BE2C (cell line): Measurements from ENCODE around the gene ZKSCAN3.
"Not testable (repeated sequence)": the region's sequence is repeated elsewhere in the genome, so short reads cannot be mapped to it uniquely, and the experiment has no call there.

ENCODE experiments used
- DNase-seq: peaks from one replicate; pipeline ENCODE4 v3.0.0-alpha.2; 2020
- H3K27me3 ChIP-seq: fragments of 250-450 bp; sonication (Bioruptor Pico); 2 replicates; pipeline ENCODE4 v1.5.1; 2020; ENCODE audit warnings: mild to moderate bottlenecking
- H3K36me3 ChIP-seq: fragments of 250-450 bp; sonication (Bioruptor Pico); 2 replicates; pipeline ENCODE4 v1.5.1; 2020; ENCODE audit warnings: mild to moderate bottlenecking
- H3K4me1 ChIP-seq: fragments of 250-450 bp; sonication (Bioruptor Pico); 2 replicates; pipeline ENCODE4 v1.5.1; 2020
- H3K4me3 ChIP-seq: 2 replicates; pipeline ENCODE4 v1.5.1; 2011; ENCODE audit warnings: low read depth, low read length
- H3K9me3 ChIP-seq: fragments of 250-450 bp; sonication (Bioruptor Pico); 2 replicates; pipeline ENCODE4 v1.5.1; 2020
- TF ChIP-seq, protein P1 (sequence below): IDR thresholded peaks from 2 replicates; pipeline ENCODE4 v1.5.1; 2012; ENCODE audit warnings: mild to moderate bottlenecking, low read depth, low read length

The ZKSCAN3 gene

DNA sequence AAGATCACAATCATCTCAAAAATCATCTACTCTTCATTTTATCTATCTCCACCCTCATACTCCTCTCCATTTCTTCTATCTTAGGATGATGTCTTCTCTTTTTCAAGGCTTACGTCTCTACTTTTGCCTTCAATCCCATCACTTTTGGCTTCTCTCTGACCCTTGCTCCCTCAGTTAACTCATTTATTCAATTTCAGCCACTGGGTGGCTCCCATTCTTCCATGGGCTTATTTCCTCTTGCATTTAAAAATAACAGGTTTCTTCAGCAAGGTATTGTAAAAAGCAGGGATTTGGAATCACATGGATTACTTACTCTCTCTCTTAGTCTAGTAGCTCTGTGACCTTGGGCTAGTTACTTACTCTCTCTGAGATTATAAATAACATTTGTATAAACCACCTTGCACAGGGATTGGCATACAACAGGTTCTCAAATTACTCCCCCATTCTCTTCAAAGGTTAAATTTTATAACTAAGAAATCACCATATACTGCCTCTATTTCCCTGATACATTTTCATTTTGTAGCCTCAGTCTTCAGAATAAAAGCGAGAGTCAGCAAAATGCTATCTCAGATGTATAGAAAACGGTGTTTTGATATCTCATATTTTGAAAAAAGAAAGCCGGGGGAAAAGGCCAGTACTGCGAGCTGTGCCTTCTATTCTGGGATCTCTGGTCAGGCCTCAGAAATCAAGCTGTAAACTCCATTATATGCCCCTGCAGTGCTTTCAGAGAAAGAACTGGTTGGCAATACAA is 44.3 kb downstream of the ZKSCAN3 start:
- Histone ChIP-seq H3K4me3 (no peak overlapping the region), H3K27me3 (no peaks in the 10 kb centered on the region), H3K9me3 (no peaks in the 10 kb centered on the region), H3K4me1 (no peaks in the 10 kb centered on the region), H3K36me3 (peaks cover 72% of the 10 kb centered on the region)
- TF ChIP-seq, protein P1, sequence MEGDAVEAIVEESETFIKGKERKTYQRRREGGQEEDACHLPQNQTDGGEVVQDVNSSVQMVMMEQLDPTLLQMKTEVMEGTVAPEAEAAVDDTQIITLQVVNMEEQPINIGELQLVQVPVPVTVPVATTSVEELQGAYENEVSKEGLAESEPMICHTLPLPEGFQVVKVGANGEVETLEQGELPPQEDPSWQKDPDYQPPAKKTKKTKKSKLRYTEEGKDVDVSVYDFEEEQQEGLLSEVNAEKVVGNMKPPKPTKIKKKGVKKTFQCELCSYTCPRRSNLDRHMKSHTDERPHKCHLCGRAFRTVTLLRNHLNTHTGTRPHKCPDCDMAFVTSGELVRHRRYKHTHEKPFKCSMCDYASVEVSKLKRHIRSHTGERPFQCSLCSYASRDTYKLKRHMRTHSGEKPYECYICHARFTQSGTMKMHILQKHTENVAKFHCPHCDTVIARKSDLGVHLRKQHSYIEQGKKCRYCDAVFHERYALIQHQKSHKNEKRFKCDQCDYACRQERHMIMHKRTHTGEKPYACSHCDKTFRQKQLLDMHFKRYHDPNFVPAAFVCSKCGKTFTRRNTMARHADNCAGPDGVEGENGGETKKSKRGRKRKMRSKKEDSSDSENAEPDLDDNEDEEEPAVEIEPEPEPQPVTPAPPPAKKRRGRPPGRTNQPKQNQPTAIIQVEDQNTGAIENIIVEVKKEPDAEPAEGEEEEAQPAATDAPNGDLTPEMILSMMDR, result peak; percentile 37; the same call in 1 of the 2 replicates
- no peak for DNase-seq

DNA sequence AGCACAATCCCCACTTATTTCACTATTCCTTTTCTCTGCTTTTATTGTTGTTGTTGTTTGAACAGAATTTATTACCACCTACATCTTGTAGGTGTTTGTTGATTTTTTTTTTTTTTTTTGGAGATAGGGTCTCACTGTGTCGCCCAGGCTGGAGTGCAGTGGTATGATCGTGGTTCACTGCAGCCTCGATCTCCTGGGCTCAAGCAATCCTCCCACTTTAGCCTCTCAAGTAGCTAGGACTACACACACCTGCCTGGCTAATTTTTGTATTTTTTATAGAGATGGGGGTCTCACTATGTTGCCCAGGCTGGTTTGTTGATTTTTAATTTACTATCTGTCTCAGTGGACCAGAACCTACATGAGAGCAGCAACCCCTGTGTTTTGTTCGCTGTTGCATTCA is 46.2 kb downstream of the ZKSCAN3 start:
- TF ChIP-seq, protein P1, result no peak
- Histone ChIP-seq H3K4me3 (no peak overlapping the region), H3K36me3 (peaks cover 54% of the 10 kb centered on the region)

DNA sequence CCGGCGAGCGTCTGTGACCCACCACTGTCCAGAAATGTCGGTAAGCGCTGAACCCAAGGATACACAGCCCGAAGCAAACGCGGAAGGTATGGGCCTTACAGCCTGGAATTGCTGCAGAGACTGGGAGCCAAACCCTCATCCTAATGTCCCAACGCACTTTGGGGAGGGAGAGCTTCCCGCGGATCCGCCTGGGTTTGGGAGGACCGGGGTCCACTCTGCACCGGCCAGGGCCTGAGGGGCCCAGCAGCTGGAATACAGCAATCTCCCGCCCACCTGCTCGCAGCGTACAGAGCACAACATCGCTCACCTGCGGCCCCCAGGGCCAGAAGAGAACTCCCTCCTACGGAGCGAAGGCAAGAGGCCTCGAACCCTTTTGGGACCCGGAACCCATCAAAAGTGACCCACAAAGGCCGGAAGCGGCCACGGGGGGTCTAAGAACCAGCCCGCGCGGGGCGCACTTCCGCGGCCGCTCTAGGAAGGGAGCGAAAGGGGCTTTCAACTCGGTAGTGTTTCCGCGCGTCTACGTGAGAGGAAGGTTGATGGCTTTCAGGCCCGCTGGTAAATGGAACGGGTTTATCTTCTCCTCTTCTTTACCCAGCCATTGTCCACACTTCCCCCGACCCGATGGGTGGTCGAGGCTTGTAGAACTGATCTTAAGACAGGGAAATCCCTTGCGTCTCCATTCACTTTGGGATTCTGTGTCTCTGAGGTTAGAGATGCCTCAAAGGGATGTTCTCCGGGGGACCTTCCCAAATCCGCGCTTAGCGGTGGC is 49.8 kb downstream of the ZKSCAN3 start, which contains the start of gene ZSCAN12:
Gene ZSCAN12, minus strand, starts transcription at position 398 of the 772 bp plus-strand sequence. CDS start 1,342 bp downstream, outside the sequence.
- H3K4me1 ChIP-seq, result no peaks in the 10 kb centered on the region
- TF ChIP-seq, protein P1, result peak; percentile 74
- peaks cover 29% of the 10 kb centered on the region for H3K36me3 ChIP-seq
- DNase-seq, result peak; percentile 92
- no peaks in the 10 kb centered on the region for H3K9me3 ChIP-seq
- no peaks in the 10 kb centered on the region for H3K27me3 ChIP-seq
- peak within 1 kb of the TSS; percentile 99 for H3K4me3 ChIP-seq

More for the DNA sequence above, 46.2 kb downstream of the ZKSCAN3 start:
- no peak for DNase-seq
- Histone ChIP-seq H3K27me3 (no peaks in the 10 kb centered on the region), H3K9me3 (no peaks in the 10 kb centered on the region), H3K4me1 (no peaks in the 10 kb centered on the region)

DNA sequence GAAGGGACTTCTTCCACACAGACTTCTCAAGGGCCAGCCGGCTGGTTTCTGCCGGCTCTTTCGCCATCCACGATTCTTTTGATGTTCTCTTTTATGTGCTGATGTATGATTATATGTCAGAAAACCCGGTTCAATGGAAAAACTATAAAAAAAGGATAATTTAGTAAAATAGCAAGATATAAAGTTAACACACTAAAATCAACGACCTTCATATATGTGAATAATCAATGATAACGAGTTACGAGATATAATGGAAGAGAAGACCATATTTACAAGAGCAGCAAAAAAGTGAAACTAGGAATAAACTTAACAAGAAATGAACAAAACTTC is 50.3 kb downstream of the ZKSCAN3 start:
- Histone ChIP-seq H3K4me1 (no peaks in the 10 kb centered on the region), H3K27me3 (no peaks in the 10 kb centered on the region), H3K4me3 (peak overlapping the region; percentile 99), H3K36me3 (peaks cover 29% of the 10 kb centered on the region), H3K9me3 (no peaks in the 10 kb centered on the region)
- no peak for DNase-seq
- TF ChIP-seq, protein P1, result no peak

DNA sequence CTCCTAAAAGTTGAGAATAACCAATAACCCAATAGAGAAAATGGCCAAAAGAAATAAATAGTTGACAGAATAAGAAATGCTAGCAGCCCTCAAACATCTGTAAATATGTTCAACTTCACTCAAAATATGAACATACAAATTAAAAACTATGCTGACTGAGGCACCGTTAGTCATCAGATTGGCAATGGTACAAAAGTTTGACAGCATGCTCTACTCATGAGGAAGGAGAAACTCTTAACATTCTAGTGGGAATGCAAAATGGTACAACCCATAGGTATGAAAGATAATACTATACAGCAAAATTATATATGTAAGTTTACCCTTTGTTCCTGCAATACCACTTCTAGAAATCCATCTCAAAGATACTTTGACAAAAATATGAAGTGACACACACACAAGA is 51.4 kb downstream of the ZKSCAN3 start:
- TF ChIP-seq, protein P1, result no peak
- no peaks in the 10 kb centered on the region for H3K27me3 ChIP-seq
- H3K4me3 ChIP-seq, result no peak overlapping the region
- H3K9me3 ChIP-seq, result no peaks in the 10 kb centered on the region
- H3K4me1 ChIP-seq, result no peaks in the 10 kb centered on the region
- peaks cover 21% of the 10 kb centered on the region for H3K36me3 ChIP-seq
- no peak for DNase-seq

DNA sequence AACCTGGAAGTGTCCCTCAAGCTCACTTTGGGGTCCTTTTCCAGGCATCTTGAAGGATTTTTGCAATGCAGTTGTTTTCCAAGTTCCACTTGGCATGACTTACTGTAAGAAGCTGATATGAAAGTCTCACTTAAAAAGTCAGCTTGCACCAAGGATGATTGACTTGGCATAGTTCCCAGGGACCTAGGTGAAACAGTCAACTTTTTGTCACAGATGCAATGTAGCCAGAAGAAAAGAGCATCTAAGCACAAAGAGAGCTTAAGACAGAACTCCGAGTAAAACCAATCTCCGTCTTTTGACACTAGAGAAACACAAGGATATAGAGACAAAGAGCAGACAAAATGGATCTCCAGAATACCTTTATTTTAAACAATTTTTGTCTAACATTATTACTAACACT is 52.5 kb downstream of the ZKSCAN3 start:
- TF ChIP-seq, protein P1, result no peak
- H3K4me3 ChIP-seq, result no peak overlapping the region
- peaks cover 11% of the 10 kb centered on the region for H3K36me3 ChIP-seq
- H3K27me3 ChIP-seq, result no peaks in the 10 kb centered on the region
- DNase-seq, result no peak
- H3K4me1 ChIP-seq, result no peaks in the 10 kb centered on the region
- no peaks in the 10 kb centered on the region for H3K9me3 ChIP-seq

DNA sequence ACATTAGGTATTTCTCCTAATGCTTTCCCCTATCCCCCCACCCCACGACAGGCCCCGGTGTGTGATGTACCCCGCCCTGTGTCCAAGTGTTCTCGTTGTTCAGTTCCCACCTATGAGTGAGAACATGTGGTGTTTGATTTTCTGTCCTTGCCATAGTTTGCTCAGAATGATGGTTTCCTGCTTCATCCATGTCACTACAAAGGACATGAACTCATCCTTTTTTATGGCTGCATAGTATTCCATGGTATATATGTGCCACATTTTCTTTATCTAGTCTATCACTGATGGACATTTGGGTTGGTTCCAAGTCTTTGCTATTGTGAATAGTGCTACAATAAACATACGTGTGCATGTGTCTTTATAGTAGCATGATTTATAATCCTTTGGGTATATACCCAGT is 54.2 kb downstream of the ZKSCAN3 start:
- H3K27me3 ChIP-seq, H3K36me3 ChIP-seq, H3K4me1 ChIP-seq, H3K4me3 ChIP-seq, H3K9me3 ChIP-seq, DNase-seq: not testable (repeated sequence)
